ENCODE results near the gene SLC15A1. TPM values are rescaled to one million over a fixed set of nuclear protein-coding genes. Genes with fewer than 3 reads are reported as not detected.

Gene SLC15A1
- total RNA-seq, 1 donor from 2014 or later = not detected

DNA sequence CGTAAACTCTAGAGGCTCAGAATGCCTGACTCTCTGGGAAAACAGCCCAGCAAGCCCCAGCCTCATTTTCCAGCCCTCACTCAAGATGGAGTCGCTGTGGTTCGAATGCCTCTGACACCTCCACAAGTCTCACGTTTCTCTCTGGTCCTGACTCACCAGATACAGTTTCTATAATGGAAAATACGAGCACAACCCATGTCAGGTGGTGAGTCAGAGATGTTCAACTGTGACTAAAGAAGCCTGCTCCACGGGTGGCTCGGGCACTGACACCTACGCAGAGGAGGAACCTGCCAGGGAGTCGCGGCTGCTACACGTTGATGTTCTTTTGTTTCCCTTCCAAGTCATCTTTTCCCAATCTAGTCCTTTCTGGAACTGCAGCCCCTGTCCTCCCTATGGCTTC, 88.4 kb downstream of the SLC15A1 start:
- Histone ChIP-seq H3K9me3 (no peaks in the 10 kb centered on the region), H3K27ac (no peak overlapping the region), H3K4me3 (no peak overlapping the region), H3K4me1 (no peaks in the 10 kb centered on the region), H3K36me3 (no peaks in the 10 kb centered on the region), H3K27me3 (no peaks in the 10 kb centered on the region)
- intact Hi-C loops (cut with DNase I) = no loop called here
- ATAC-seq (no peak), DNase-seq (no peak)
- TF ChIP-seq CTCF (IDR thresholded peaks at IDR 0.05) = no peak

DNA sequence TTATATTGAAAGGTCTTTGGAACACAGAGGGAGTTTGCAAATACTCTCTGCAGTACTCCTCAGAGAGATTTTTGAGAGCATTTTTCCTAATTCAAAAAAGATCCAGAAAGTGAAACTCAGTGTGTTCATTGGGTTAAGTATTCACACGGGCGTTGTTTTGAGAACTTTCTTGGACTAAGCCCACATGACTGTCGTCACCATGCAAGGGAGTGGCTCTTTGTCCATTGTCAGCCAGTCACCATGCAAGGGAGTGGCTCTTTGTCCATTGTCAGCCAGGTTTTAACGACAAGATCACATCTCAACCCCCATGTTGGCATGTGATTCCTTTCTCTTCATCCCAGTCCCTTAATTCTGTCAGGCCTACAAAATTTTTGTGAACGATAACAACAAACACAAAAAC, 94.3 kb downstream of the SLC15A1 start:
- Histone ChIP-seq H3K4me1 (no peaks in the 10 kb centered on the region), H3K4me3 (peak overlapping the region; percentile 23), H3K36me3 (no peaks in the 10 kb centered on the region), H3K9me3 (no peaks in the 10 kb centered on the region), H3K27ac (no peak overlapping the region), H3K27me3 (no peaks in the 10 kb centered on the region)
- intact Hi-C loops (cut with DNase I) = no loop called here
- TF ChIP-seq CTCF (IDR thresholded peaks at IDR 0.05) = no peak
- no peak for DNase-seq
- ATAC-seq = peak; percentile 66

DNA sequence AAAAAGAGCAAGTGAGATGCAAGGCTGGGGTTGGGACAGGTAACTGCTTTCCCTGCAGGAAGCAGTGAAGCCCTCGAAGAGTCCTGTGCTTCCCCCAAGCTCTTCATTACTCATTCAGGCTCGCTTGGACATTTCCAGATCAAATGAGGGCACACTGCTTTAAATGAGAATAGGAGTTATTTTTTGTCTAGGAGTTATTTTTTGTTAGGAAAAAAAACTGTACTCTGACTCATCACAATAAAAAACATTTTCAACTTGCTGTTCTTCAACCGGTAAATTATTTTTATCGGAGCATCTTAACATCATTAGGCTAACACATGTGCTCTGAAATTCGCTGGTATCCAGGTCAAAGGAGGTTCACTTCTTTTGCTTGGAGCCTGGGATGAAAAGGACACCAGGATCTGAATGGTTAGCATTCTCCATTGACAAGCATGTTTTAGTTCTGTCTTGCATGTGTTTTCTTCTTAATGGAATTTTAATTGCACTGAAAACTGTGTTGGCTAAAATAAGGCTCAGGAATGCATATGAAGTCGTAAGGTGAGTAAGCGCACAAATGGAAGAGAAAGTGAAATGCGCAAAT, 94.9 kb downstream of the SLC15A1 start:
- Histone ChIP-seq H3K4me1 (no peaks in the 10 kb centered on the region), H3K4me3 (peak overlapping the region; percentile 23), H3K27ac (no peak overlapping the region), H3K36me3 (no peaks in the 10 kb centered on the region), H3K27me3 (no peaks in the 10 kb centered on the region), H3K9me3 (no peaks in the 10 kb centered on the region)
- intact Hi-C loops (cut with DNase I) = no loop called here
- no peak for TF ChIP-seq CTCF (IDR thresholded peaks at IDR 0.05)
- DNase-seq (no peak), ATAC-seq (no peak)

- Histone ChIP-seq H3K27me3 (no peaks in the 10 kb centered on the region), H3K4me1 (no peaks in the 10 kb centered on the region), H3K4me3 (no peak overlapping the region), H3K9me3 (no peaks in the 10 kb centered on the region), H3K36me3 (no peaks in the 10 kb centered on the region), H3K27ac (no peak overlapping the region)
- ATAC-seq = no peak
- intact Hi-C loops (cut with DNase I) = no loop called here
- no peak for DNase-seq
- TF ChIP-seq CTCF (IDR thresholded peaks at IDR 0.05) = no peak
Observed at GRCh38 chr13:98656223-98656622, 96.2 kb downstream of the SLC15A1 start.

DNA sequence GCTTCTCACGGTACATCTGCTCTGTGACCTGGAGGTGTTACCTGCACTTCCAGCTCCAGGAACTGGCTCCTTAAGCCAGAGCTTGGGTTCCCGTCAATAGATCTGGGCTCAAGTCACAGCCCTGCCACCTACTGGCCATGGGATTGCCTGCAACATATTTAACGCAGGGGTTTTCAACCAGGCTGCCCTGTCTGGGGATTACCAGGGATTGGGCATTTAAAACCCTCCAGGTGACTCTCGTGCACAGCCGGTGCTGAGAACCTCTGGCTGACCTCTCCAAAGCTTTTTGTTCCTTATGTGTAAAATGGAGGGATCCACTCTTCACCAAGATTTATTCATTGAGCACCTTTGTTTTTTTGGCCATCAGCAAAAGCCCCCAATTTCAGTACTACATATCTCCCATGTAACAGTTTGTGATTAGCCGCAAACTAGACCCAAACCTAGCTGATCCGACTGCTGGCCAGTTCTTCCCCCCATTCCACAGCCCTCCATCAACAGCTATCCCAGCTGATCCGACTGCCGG, 98.9 kb downstream of the SLC15A1 start:
- Histone ChIP-seq H3K36me3 (no peaks in the 10 kb centered on the region), H3K27ac (no peak overlapping the region), H3K4me1 (no peaks in the 10 kb centered on the region), H3K9me3 (no peaks in the 10 kb centered on the region), H3K27me3 (no peaks in the 10 kb centered on the region), H3K4me3 (no peak overlapping the region)
- peak; percentile 94 for ATAC-seq
- TF ChIP-seq CTCF (IDR thresholded peaks at IDR 0.05) = peak; percentile 93
- DNase-seq = peak; percentile 76
- intact Hi-C loops (cut with DNase I) = loop anchor here (5.0 kb wide), 1 partner anchor 211 kb away; no protein-coding TSS in a partner anchor

Data from upper lobe of right lung (tissue), 1 donor.